Measurements from ENCODE around the gene LYVE1.

The LYVE1 gene

GRCh38 chr11:10518891-10519290 lies 49.6 kb downstream of the LYVE1 start:
- no peak for TF ChIP-seq CTCF (IDR thresholded peaks at IDR 0.05; ENCODE audit: low read depth, low read length)
- in situ Hi-C loops (cut with HindIII; ENCODE audit: low sequenced_read_pairs) = no loop called here
- DNase-seq (ENCODE audit: low read depth, low spot score) = no peak
- H3K4me3 ChIP-seq (ENCODE audit: low read depth, low read length) = no peak overlapping the region

DNA sequence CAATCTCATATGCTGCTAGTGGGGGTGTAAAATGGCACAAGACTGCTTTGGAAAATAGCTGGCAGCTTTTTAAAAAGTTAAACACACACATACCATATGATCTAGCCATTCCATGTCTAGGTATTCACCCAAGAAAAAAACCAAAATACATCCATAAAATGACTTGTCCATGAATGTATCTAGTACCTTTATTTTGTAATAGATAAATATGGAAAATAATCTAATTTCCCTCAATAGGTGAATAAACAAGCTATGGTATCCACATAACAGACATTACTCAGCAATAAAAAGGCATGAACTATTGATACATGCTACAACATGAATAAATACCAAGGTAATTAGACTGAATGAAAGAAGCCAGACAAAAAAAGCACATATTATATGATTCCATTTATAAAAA lies 50.3 kb downstream of the LYVE1 start:
- DNase-seq (ENCODE audit: low read depth, low spot score) = no peak
- TF ChIP-seq CTCF (IDR thresholded peaks at IDR 0.05; ENCODE audit: low read depth, low read length) = no peak
- in situ Hi-C loops (cut with HindIII; ENCODE audit: low sequenced_read_pairs) = no loop called here
- no peak overlapping the region for H3K4me3 ChIP-seq (ENCODE audit: low read depth, low read length)

DNA sequence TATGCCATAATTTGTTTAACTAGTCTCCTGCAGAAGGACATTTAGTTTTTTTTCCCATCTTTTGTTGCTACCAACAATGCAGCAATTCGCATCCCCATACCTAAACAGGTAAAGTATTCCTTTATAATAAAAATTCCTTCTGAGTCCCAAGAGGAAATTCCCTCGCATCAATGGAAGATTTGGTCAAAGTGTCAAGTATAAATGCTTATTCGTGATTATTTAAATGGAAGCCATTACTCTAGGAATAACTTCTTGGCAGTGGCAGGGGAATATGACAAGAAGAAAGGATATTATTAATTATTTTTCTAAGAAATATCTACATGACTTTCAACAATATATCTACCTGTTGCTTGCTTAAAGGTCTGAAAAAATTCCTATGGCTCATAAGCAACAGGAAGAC lies 53.0 kb downstream of the LYVE1 start:
- no peak for TF ChIP-seq CTCF (IDR thresholded peaks at IDR 0.05; ENCODE audit: low read depth, low read length)
- H3K4me3 ChIP-seq (ENCODE audit: low read depth, low read length) = no peak overlapping the region
- no peak for DNase-seq (ENCODE audit: low read depth, low spot score)
- in situ Hi-C loops (cut with HindIII; ENCODE audit: low sequenced_read_pairs) = no loop called here

DNA sequence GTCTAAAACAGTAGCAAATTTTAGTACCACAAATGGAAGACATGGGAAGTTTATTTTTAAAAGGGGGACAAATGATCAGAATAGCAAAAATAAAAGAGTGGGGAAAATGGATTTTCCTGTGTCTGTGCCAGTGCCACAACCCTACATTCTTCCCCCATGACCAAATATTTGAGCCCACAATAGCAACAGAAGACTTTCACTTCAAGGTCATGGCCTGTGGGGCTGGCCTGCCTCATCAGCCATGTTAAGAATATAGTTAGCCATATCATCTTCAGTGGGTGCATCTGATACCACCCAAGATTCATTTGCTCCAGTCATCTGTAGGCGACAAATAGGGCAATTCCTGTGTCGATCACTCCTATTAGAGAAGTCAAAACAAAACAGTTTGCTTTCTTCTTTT lies 53.8 kb downstream of the LYVE1 start:
- no peak for DNase-seq (ENCODE audit: low read depth, low spot score)
- no peak overlapping the region for H3K4me3 ChIP-seq (ENCODE audit: low read depth, low read length)
- TF ChIP-seq CTCF (IDR thresholded peaks at IDR 0.05; ENCODE audit: low read depth, low read length) = no peak
- in situ Hi-C loops (cut with HindIII; ENCODE audit: low sequenced_read_pairs) = no loop called here

DNA sequence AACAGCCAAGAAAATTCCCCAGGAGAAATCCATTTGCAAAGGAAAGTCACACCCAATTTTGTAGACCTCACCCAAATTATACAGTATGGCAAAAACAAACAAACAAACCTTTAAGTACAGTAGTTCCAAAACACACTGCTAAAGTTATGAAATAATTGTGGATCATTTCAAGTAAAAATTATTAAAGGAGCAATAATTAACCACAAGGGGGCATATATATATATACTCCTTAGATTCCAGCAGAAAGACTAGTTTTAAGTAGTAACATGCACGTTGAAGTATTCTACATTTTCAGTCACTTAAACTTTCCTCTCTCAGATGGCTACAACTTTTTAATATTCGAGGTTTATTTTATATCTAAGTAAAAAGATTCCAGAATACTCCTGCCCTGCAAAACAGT lies 54.3 kb downstream of the LYVE1 start:
- peak; percentile 26 for DNase-seq (ENCODE audit: low read depth, low spot score)
- in situ Hi-C loops (cut with HindIII; ENCODE audit: low sequenced_read_pairs) = no loop called here
- no peak overlapping the region for H3K4me3 ChIP-seq (ENCODE audit: low read depth, low read length)
- peak; percentile 13 for TF ChIP-seq CTCF (IDR thresholded peaks at IDR 0.05; ENCODE audit: low read depth, low read length)

DNA sequence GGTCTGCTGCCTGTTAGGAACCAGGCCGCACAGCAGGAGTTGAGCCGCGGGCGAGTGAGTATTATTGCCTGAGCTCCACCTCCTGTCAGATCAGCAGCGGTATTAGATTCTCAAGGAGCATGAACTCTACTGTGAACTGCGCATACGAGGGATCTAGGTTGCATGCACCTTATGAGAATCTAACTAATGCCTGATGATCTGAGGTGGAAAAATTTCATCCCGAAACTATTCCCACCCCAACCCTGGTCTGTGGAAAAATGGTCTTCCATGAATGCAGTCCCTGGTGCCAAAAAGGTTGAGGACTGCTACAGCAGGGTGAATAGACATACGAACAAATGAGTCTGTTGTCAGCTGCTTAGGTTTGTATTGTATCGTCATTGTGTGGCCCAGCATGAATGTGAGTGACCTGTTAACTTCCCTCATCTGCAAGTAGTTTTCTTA lies 57.3 kb downstream of the LYVE1 start:
- DNase-seq (ENCODE audit: low read depth, low spot score) = no peak
- in situ Hi-C loops (cut with HindIII; ENCODE audit: low sequenced_read_pairs) = no loop called here
- TF ChIP-seq CTCF (IDR thresholded peaks at IDR 0.05; ENCODE audit: low read depth, low read length) = no peak

More for the DNA sequence above, 57.3 kb downstream of the LYVE1 start:
- no peak overlapping the region for H3K4me3 ChIP-seq (ENCODE audit: low read depth, low read length)

All from astrocyte of the spinal cord (primary cell).